GM23338 (cell line): ENCODE results near the gene SLC25A22. TPM values are rescaled to one million over a fixed set of nuclear protein-coding genes. Genes with fewer than 3 reads are reported as not detected.

ENCODE experiments used
- ATAC-seq: fragments of 200-7000 bp; cut with Tn5 transposase; 3 replicates; pipeline ENCODE4 v1.9.1; 2020
- DNase-seq: peaks from one replicate; pipeline ENCODE4 v3.0.0-alpha.2; 2015; ENCODE audit warnings: low spot score
- H2AFZ ChIP-seq: fragments of 200-600 bp; sonication (generic); 2 replicates; pipeline ENCODE4 v1.8.0; 2016; ENCODE audit warnings: antibody characterized with exemption, mild to moderate bottlenecking, moderate library complexity
- H3F3A ChIP-seq: fragments of 200-600 bp; sonication (generic); replicated peaks from 2 replicates; pipeline ENCODE4 v1.8.0; 2017; ENCODE audit warnings: antibody characterized with exemption, mixed run types, low read depth
- H3K27ac ChIP-seq: fragments of 200-600 bp; sonication (generic); 2 replicates; pipeline ENCODE4 v1.6.1; 2016; ENCODE audit warnings: low read depth
- H3K27me3 ChIP-seq: fragments of 200-600 bp; sonication (generic); 2 replicates; pipeline ENCODE4 v1.8.0; 2016; ENCODE audit warnings: mild to moderate bottlenecking, mixed run types, moderate library complexity; ENCODE audit not compliant: insufficient read depth
- H3K36me3 ChIP-seq: fragments of 200-600 bp; sonication (generic); 2 replicates; pipeline ENCODE4 v1.8.0; 2016; ENCODE audit warnings: mild to moderate bottlenecking; ENCODE audit not compliant: insufficient read depth
- H3K4me1 ChIP-seq: fragments of 200-600 bp; sonication (generic); 2 replicates; pipeline ENCODE4 v1.8.0; 2016; ENCODE audit warnings: mild to moderate bottlenecking, moderate library complexity; ENCODE audit not compliant: insufficient read depth
- H3K4me2 ChIP-seq: fragments of 200-600 bp; sonication (generic); 2 replicates; pipeline ENCODE4 v1.7.1; 2017; ENCODE audit warnings: mixed run types
- H3K4me3 ChIP-seq: fragments of 200-600 bp; sonication (generic); 2 replicates; pipeline ENCODE4 v1.6.1; 2016; ENCODE audit warnings: mixed run types
- H3K79me2 ChIP-seq: fragments of 200-600 bp; sonication (generic); replicated peaks from 2 replicates; pipeline ENCODE4 v1.8.0; 2017; ENCODE audit warnings: mild to moderate bottlenecking; ENCODE audit not compliant: insufficient read depth
- H3K9me2 ChIP-seq: fragments of 200-600 bp; sonication (generic); 2 replicates; pipeline ENCODE4 v1.8.0; 2017; ENCODE audit not compliant: insufficient read depth
- H4K20me1 ChIP-seq: fragments of 200-600 bp; sonication (generic); replicated peaks from 2 replicates; pipeline ENCODE4 v1.8.0; 2017; ENCODE audit warnings: mild to moderate bottlenecking; ENCODE audit not compliant: insufficient read depth
- H3K27ac Mint-ChIP-seq: 2 replicates; pipeline ENCODE4 v1.8.0; 2020; ENCODE audit warnings: inconsistent platforms, mild to moderate bottlenecking, moderate library complexity, mixed read lengths
- H3K27me3 Mint-ChIP-seq: 3 replicates; pipeline ENCODE4 v1.8.0; 2022; ENCODE audit warnings: low read depth, mild to moderate bottlenecking, moderate library complexity, mixed read lengths, inconsistent platforms; ENCODE audit not compliant: insufficient read depth, poor library complexity
- H3K36me3 Mint-ChIP-seq: 3 replicates; pipeline ENCODE4 v1.8.0; 2021; ENCODE audit warnings: low read depth, mild to moderate bottlenecking, inconsistent platforms, moderate library complexity, mixed read lengths
- H3K4me1 Mint-ChIP-seq: 3 replicates; pipeline ENCODE4 v1.8.0; 2020; ENCODE audit warnings: mild to moderate bottlenecking, inconsistent platforms, mixed read lengths
- H3K4me3 Mint-ChIP-seq: 3 replicates; pipeline ENCODE4 v1.8.0; 2021; ENCODE audit warnings: moderate library complexity, mild to moderate bottlenecking, inconsistent platforms, mixed read lengths
- H3K9me3 Mint-ChIP-seq: 3 replicates; pipeline ENCODE4 v1.8.0; 2020; ENCODE audit warnings: moderate library complexity, mild to moderate bottlenecking, inconsistent platforms, mixed read lengths
- ETS1 ChIP-seq: IDR thresholded peaks from 2 replicates; pipeline ENCODE4 v1.6.1; 2016; ENCODE audit warnings: antibody characterized with exemption
- EZH2 ChIP-seq: fragments of 200-600 bp; sonication (generic); IDR thresholded peaks from one replicate; pipeline ENCODE4 v1.8.0; 2017; ENCODE audit warnings: antibody characterized with exemption, mild to moderate bottlenecking, low read depth; ENCODE audit not compliant: unreplicated experiment
- JUNB ChIP-seq: IDR thresholded peaks from one replicate; pipeline ENCODE4 v1.6.1; 2016; ENCODE audit warnings: antibody characterized with exemption; ENCODE audit not compliant: unreplicated experiment
- NANOG ChIP-seq: IDR thresholded peaks from 2 replicates; pipeline ENCODE4 v1.6.1; 2016; ENCODE audit warnings: antibody characterized with exemption, borderline replicate concordance
- POLR2AphosphoS5 ChIP-seq: IDR thresholded peaks from 2 replicates; pipeline ENCODE4 v1.6.1; 2016; ENCODE audit warnings: antibody characterized with exemption, low read depth
- REST ChIP-seq: IDR thresholded peaks from one replicate; pipeline ENCODE4 v1.6.1; 2018; ENCODE audit warnings: antibody characterized with exemption; ENCODE audit not compliant: unreplicated experiment
- ZNF114 ChIP-seq: fragments of 250-450 bp; sonication (Bioruptor Pico); IDR thresholded peaks from 2 replicates; pipeline ENCODE4 v1.5.0; 2020; ENCODE audit warnings: mild to moderate bottlenecking, moderate library complexity
- ZNF331 ChIP-seq: fragments of 250-450 bp; sonication (Bioruptor Pico); IDR thresholded peaks from 2 replicates; pipeline ENCODE4 v1.5.0; 2020; ENCODE audit warnings: low read depth, mild to moderate bottlenecking, moderate library complexity
- ZNF462 ChIP-seq: fragments of 250-450 bp; sonication (Bioruptor Pico); IDR thresholded peaks from 2 replicates; pipeline ENCODE4 v1.5.0; 2020; ENCODE audit warnings: mild to moderate bottlenecking, moderate library complexity
- polyA plus RNA-seq: library from polyadenylated mRNA; unstranded; fragments of >200 nt; fragmentation: Nextera tagmentation; extraction: Ambion mirVana; gene quantifications from 2 replicates; pipeline ENCODE4 v1.2.1, GENCODE V29; 2016
- total RNA-seq: library from RNA; depleted of rRNA; stranded (reverse); fragments of >200 nt; shearing (Covaris generic); gene quantifications from 2 replicates; pipeline ENCODE4 v1.2.3, GENCODE V29; 2014

Gene SLC25A22
- total and polyA plus RNA-seq, 2 experiments from 2014 or later = 21.0 to 46.4 TPM

GRCh38 chr11:789943-790342 is 8.1 kb downstream of the SLC25A22 start, which contains the start of gene CEND1:
TSS of gene CEND1 (minus strand) at chr11:790090. CDS start at chr11:788576, 1,514 bp downstream.
- Histone ChIP-seq H3K27ac (no peak within 1 kb of the TSS), H3K4me2 (peak within 1 kb of the TSS; percentile 83), H3K36me3 (no peaks in the 10 kb centered on the region), H4K20me1 (peaks cover 7% of the 10 kb centered on the region), H3F3A (peaks cover 13% of the 10 kb centered on the region), H3K79me2 (no peaks in the 10 kb centered on the region), H2AFZ (no peak within 1 kb of the TSS), H3K4me3 (peak within 1 kb of the TSS; percentile 51), H3K27me3 (no peaks in the 10 kb centered on the region), H3K9me2 (no peaks in the 10 kb centered on the region), H3K4me1 (peaks cover 15% of the 10 kb centered on the region; the same call in 1 of the 2 replicates)
- no peak within 1 kb of the TSS for H3K27ac Mint-ChIP-seq
- H3K4me1 Mint-ChIP-seq = peaks cover 24% of the 10 kb centered on the region
- H3K4me3 Mint-ChIP-seq = peak within 1 kb of the TSS; percentile 56
- no peaks in the 10 kb centered on the region for H3K9me3 Mint-ChIP-seq
- no peak for TF ChIP-seq JUNB
- no peak for TF ChIP-seq ZNF331 (CRISPR knock-in tag)
- TF ChIP-seq REST = no peak
- no peak for TF ChIP-seq ETS1
- TF ChIP-seq POLR2AphosphoS5 = no peak
- no peak for TF ChIP-seq ZNF462 (CRISPR knock-in tag)
- TF ChIP-seq EZH2 = no peak
- TF ChIP-seq NANOG = no peak
- TF ChIP-seq ZNF114 (CRISPR knock-in tag) = no peak
- H3K27me3 Mint-ChIP-seq = peaks cover 15% of the 10 kb centered on the region
- peak; percentile 79 for DNase-seq
- ATAC-seq = peak; percentile 17
- H3K36me3 Mint-ChIP-seq = peaks cover 6% of the 10 kb centered on the region; the same call in 2 of the 3 replicates
